Measurements from ENCODE around the gene SMG6.
"Not testable (repeated sequence)": the region's sequence is repeated elsewhere in the genome, so short reads cannot be mapped to it uniquely, and the experiment has no call there.

SMG6 gene

GRCh38 chr17:2259769-2260536 is 43.6 kb downstream of the SMG6 start:
- DNase-seq: no peak

- not testable (repeated sequence) for DNase-seq
Measured at GRCh38 chr17:2258830-2259229, 44.8 kb downstream of the SMG6 start.

- DNase-seq: no peak
Measured at GRCh38 chr17:2253768-2254406, 49.7 kb downstream of the SMG6 start.

GRCh38 chr17:2253362-2253761 is 50.2 kb downstream of the SMG6 start:
- no peak for DNase-seq

GRCh38 chr17:2251098-2251497 is 52.5 kb downstream of the SMG6 start:
- no peak for DNase-seq

- no peak for DNase-seq
Measured at GRCh38 chr17:2250140-2251095, 53.2 kb downstream of the SMG6 start.

- DNase-seq: no peak
Measured at GRCh38 chr17:2247005-2247404, 56.6 kb downstream of the SMG6 start.

- DNase-seq: peak; percentile 52
Measured at GRCh38 chr17:2244545-2245525, 58.8 kb downstream of the SMG6 start.

GRCh38 chr17:2243953-2244352 is 59.6 kb downstream of the SMG6 start:
- no peak for DNase-seq

- DNase-seq: no peak
Measured at GRCh38 chr17:2241823-2242222, 61.8 kb downstream of the SMG6 start.

- no peak for DNase-seq
Measured at GRCh38 chr17:2240541-2240940, 63.0 kb downstream of the SMG6 start.

- DNase-seq: peak; percentile 64
Measured at GRCh38 chr17:2239882-2240430, 63.6 kb downstream of the SMG6 start.

GRCh38 chr17:2239170-2239551 is 64.4 kb downstream of the SMG6 start:
- DNase-seq: no peak

GRCh38 chr17:2238432-2239169 is 65.0 kb downstream of the SMG6 start:
- DNase-seq: no peak

- no peak for DNase-seq
Measured at GRCh38 chr17:2237950-2238349, 65.6 kb downstream of the SMG6 start.

GRCh38 chr17:2237521-2237921 is 66.1 kb downstream of the SMG6 start:
- DNase-seq: no peak

GRCh38 chr17:2235792-2236366 is 67.7 kb downstream of the SMG6 start:
- DNase-seq: no peak

GRCh38 chr17:2235265-2235664 is 68.3 kb downstream of the SMG6 start:
- DNase-seq: no peak

GRCh38 chr17:2233441-2233947 is 70.1 kb downstream of the SMG6 start:
- DNase-seq: no peak

GRCh38 chr17:2232244-2232638 is 71.3 kb downstream of the SMG6 start:
- DNase-seq: no peak

GRCh38 chr17:2230877-2231276 is 72.7 kb downstream of the SMG6 start:
- no peak for DNase-seq
